Measurements from ENCODE around the gene DPP8. TPM values are rescaled to one million over a fixed set of nuclear protein-coding genes. Genes with fewer than 3 reads are reported as not detected.

The DPP8 gene
- total RNA-seq, 2 donors from 2014 or later, result 34.2 to 34.3 TPM

DNA sequence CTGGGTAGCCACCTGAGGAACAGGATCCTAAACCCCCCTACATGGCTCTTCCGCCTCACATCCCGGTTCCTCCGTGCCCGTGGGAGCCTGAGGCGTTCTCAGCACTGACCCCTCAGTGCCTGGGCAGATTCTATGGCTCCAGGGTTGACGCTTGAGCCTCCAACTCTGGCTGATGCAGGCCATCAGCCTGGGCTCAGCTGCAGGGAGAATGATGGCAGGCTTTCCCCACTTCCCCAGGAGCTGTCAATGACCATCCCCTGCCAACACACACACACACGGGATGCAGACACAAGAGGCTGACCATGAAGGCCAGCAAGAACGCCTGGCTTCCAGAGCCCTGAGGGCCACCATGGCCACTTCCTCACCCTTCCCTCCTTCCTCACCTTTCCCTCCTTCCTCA is 123.9 kb downstream of the DPP8 start:
- intact Hi-C loops (cut with DNase I), result no loop called here
- no peak for DNase-seq
- no peak overlapping the region for H3K4me3 ChIP-seq
- peaks cover 20% of the 10 kb centered on the region for H3K27me3 ChIP-seq
- H3K36me3 ChIP-seq, result no peaks in the 10 kb centered on the region
- H3K9me3 ChIP-seq, result no peaks in the 10 kb centered on the region
- no peak overlapping the region for H3K9ac ChIP-seq (ENCODE audit: low read depth in 2 of 2, low read length in 2 of 2)
- H3K27ac ChIP-seq, result no peak overlapping the region
- TF ChIP-seq, protein P1, sequence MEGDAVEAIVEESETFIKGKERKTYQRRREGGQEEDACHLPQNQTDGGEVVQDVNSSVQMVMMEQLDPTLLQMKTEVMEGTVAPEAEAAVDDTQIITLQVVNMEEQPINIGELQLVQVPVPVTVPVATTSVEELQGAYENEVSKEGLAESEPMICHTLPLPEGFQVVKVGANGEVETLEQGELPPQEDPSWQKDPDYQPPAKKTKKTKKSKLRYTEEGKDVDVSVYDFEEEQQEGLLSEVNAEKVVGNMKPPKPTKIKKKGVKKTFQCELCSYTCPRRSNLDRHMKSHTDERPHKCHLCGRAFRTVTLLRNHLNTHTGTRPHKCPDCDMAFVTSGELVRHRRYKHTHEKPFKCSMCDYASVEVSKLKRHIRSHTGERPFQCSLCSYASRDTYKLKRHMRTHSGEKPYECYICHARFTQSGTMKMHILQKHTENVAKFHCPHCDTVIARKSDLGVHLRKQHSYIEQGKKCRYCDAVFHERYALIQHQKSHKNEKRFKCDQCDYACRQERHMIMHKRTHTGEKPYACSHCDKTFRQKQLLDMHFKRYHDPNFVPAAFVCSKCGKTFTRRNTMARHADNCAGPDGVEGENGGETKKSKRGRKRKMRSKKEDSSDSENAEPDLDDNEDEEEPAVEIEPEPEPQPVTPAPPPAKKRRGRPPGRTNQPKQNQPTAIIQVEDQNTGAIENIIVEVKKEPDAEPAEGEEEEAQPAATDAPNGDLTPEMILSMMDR (IDR thresholded peaks at IDR 0.05), result no peak
- H3K4me1 ChIP-seq, result no peaks in the 10 kb centered on the region

DNA sequence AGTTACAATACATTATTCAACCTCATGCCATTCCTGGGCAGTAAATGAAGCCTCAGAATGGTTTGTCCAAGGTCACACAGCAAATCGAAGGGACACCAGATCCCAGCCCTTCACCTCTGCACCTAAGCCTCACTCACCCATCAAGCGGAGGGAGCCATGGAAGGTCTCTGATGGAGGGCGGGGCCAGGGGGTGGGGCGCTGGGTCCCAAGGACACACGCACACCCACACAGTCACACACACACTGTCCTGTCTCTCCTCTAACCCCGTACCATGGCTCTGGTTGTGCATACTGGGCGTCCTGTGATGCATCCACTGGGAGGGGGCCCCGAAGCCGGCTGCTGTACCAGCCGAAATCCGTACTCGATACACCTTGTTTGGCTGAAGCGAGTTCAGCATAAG is 124.4 kb downstream of the DPP8 start:
- Histone ChIP-seq H3K9me3 (no peaks in the 10 kb centered on the region), H3K4me1 (no peaks in the 10 kb centered on the region), H3K9ac (ENCODE audit: low read depth in 2 of 2, low read length in 2 of 2) (no peak overlapping the region), H3K36me3 (no peaks in the 10 kb centered on the region), H3K27me3 (peaks cover 20% of the 10 kb centered on the region), H3K27ac (no peak overlapping the region), H3K4me3 (no peak overlapping the region)
- intact Hi-C loops (cut with DNase I), result no loop called here
- TF ChIP-seq, protein P1 (IDR thresholded peaks at IDR 0.05), result no peak
- no peak for DNase-seq

Other genes with a start within 250 kb of the DPP8 start
- gene PARP16, start 230.8 kb downstream of the DPP8 start, total RNA-seq, result 1 to 10 TPM; 9.5 to 9.9 TPM
- gene RNU5A-1, start 221.6 kb downstream of the DPP8 start, total RNA-seq, result not detected
- gene RNU5B-1, start 213.0 kb downstream of the DPP8 start, total RNA-seq, result 10 to 100 TPM in 1 of 2 donors, not detected in 1; 26.1 TPM
- under 1 TPM in 1 of 2 donors, not detected in 1; 0.12 TPM for gene IGDCC3, start 139.7 kb downstream of the DPP8 start, total RNA-seq
- gene IGDCC4, start 94.7 kb downstream of the DPP8 start, total RNA-seq, result 1 to 10 TPM in 1 of 2 donors, under 1 TPM in 1; 0.96 to 1.9 TPM
- 10 to 100 TPM; 36.0 to 68.7 TPM for gene HACD3, start 12.8 kb upstream of the DPP8 start, total RNA-seq
- gene INTS14, start 93.4 kb upstream of the DPP8 start, total RNA-seq, result 10 to 100 TPM; 37.2 to 41.1 TPM
- 1 to 10 TPM; 5.5 to 7.1 TPM for gene SLC24A1, start 104.2 kb upstream of the DPP8 start, total RNA-seq